Sigmoid colon (tissue), 4 donors: ENCODE data around the gene PRDM16.

ENCODE experiments used
- POLR2A ChIP-seq, 2 donors: fragments of 450-650 bp; IDR thresholded peaks; one replicate each; pipeline ENCODE4 v1.6.1; 2016; ENCODE audit warnings: antibody characterized with exemption in 2 of 2, mild to moderate bottlenecking in 2 of 2, moderate library complexity in 2 of 2
- POLR2AphosphoS5 ChIP-seq, 4 donors: sonication (generic); formaldehyde crosslinking; IDR thresholded peaks; one replicate each; pipeline ENCODE4 v1.6.1; 2017; ENCODE audit warnings: antibody characterized with exemption in 4 of 4
- TF ChIP-seq, protein P1 (sequence below), 4 experiments: fragments of 450-650 bp in 3 of 4; fragments of 200-600 bp in 1 of 4; IDR thresholded peaks; one replicate each; pipeline ENCODE4 v1.5.1; 2016 to 2019; ENCODE audit warnings: antibody characterized with exemption in 4 of 4, mild to moderate bottlenecking in 3 of 4, moderate library complexity in 2 of 4

DNA sequence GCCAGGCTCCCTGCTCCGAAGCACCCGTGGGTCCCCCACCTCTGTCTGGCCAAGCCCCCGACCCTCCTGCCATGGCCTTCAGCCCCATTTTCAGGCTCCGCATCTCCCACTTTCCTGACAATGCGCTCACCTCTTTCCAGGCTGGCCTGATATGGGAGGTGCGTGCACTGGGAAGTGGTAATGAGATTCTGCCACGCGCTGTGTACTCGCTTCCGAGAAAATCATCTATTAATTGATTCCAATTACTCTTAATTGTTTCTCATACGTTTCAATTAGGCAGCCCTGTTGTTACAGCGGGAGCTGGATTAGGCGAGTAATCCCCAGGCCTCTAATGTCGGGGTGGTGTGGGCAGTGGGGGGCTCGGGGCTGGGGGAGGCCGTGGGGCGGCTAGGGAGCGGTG, 263.0 kb downstream of the PRDM16 start:
- TF ChIP-seq POLR2AphosphoS5 (IDR thresholded peaks at IDR 0.05) (no peak), POLR2A (IDR thresholded peaks at IDR 0.05) (no peak)
- TF ChIP-seq, protein P1, sequence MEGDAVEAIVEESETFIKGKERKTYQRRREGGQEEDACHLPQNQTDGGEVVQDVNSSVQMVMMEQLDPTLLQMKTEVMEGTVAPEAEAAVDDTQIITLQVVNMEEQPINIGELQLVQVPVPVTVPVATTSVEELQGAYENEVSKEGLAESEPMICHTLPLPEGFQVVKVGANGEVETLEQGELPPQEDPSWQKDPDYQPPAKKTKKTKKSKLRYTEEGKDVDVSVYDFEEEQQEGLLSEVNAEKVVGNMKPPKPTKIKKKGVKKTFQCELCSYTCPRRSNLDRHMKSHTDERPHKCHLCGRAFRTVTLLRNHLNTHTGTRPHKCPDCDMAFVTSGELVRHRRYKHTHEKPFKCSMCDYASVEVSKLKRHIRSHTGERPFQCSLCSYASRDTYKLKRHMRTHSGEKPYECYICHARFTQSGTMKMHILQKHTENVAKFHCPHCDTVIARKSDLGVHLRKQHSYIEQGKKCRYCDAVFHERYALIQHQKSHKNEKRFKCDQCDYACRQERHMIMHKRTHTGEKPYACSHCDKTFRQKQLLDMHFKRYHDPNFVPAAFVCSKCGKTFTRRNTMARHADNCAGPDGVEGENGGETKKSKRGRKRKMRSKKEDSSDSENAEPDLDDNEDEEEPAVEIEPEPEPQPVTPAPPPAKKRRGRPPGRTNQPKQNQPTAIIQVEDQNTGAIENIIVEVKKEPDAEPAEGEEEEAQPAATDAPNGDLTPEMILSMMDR (IDR thresholded peaks at IDR 0.05) = no peak
